HFFc6 (cell line): ENCODE measurements around the gene B4GALT6. TPM values are rescaled to one million over a fixed set of nuclear protein-coding genes. Genes with fewer than 3 reads are reported as not detected.

Experiments used
- DNase-seq: peaks from one replicate; pipeline ENCODE4 v3.0.0-alpha.2; 2018
- H3K27ac Mint-ChIP-seq: 2 replicates; pipeline ENCODE4 v1.8.0; 2020; ENCODE audit warnings: mild to moderate bottlenecking, mixed read lengths
- H3K27me3 Mint-ChIP-seq: 2 replicates; pipeline ENCODE4 v1.8.0; 2021; ENCODE audit warnings: mild to moderate bottlenecking, moderate library complexity, mixed read lengths; ENCODE audit not compliant: insufficient read depth
- H3K36me3 Mint-ChIP-seq: 2 replicates; pipeline ENCODE4 v1.8.0; 2021; ENCODE audit warnings: low read depth, mixed read lengths
- H3K4me1 Mint-ChIP-seq: 2 replicates; pipeline ENCODE4 v1.8.0; 2020; ENCODE audit warnings: low read depth, mixed read lengths
- H3K4me3 Mint-ChIP-seq: 2 replicates; pipeline ENCODE4 v1.8.0; 2020; ENCODE audit warnings: mild to moderate bottlenecking, moderate library complexity, mixed read lengths
- H3K9me3 Mint-ChIP-seq: 2 replicates; pipeline ENCODE4 v1.8.0; 2020; ENCODE audit warnings: mild to moderate bottlenecking, mixed read lengths
- total RNA-seq, 6 experiments: library from RNA; stranded (reverse); fragmentation: NEBNext Ultra II Directional; extraction: Animal tissue kit (Norgen Biotek cat#: 25700); gene quantifications; 2 replicates in 1 of 6; 3 replicates in 5 of 6; pipeline ENCODE4 v1.2.3, GENCODE V29; 2021
- TF ChIP-seq, protein P1 (sequence below): fragments of 200-600 bp; sonication (generic); IDR thresholded peaks from 2 replicates; pipeline ENCODE4 v1.5.0; 2021; ENCODE audit warnings: antibody characterized with exemption, mild to moderate bottlenecking

B4GALT6 gene
- total RNA-seq, 6 experiments from 2014 or later, result not detected

DNA sequence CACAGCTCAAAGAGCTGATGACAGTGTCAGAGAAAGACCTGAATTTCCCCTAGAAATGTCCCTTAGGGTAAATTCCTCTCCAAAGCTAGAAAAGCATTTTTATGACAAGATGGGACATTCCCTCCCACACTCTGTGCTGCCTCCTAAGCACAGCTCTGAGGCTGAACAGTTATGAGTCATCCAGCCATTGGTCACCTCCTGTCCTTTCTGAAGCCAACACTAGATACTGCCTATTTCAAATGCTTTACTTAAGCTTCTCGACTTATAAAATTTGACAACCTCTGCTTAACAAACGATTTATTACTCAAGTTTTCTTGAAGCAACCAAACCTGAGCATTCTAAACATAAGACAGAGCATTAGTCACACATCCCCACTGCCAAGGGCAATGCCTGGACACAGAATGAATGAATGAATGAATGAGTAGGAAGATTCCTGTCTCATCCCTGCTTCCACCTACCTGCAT lies 35.4 kb downstream of the B4GALT6 start:
- Mint-ChIP-seq H3K9me3 (peaks cover 42% of the 10 kb centered on the region), H3K4me3 (no peak overlapping the region), H3K36me3 (peaks cover 7% of the 10 kb centered on the region; the same call in 1 of the 2 replicates), H3K27ac (no peak overlapping the region), H3K27me3 (no peaks in the 10 kb centered on the region), H3K4me1 (no peaks in the 10 kb centered on the region)
- TF ChIP-seq, protein P1, sequence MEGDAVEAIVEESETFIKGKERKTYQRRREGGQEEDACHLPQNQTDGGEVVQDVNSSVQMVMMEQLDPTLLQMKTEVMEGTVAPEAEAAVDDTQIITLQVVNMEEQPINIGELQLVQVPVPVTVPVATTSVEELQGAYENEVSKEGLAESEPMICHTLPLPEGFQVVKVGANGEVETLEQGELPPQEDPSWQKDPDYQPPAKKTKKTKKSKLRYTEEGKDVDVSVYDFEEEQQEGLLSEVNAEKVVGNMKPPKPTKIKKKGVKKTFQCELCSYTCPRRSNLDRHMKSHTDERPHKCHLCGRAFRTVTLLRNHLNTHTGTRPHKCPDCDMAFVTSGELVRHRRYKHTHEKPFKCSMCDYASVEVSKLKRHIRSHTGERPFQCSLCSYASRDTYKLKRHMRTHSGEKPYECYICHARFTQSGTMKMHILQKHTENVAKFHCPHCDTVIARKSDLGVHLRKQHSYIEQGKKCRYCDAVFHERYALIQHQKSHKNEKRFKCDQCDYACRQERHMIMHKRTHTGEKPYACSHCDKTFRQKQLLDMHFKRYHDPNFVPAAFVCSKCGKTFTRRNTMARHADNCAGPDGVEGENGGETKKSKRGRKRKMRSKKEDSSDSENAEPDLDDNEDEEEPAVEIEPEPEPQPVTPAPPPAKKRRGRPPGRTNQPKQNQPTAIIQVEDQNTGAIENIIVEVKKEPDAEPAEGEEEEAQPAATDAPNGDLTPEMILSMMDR, result no peak
- peak; percentile 7 for DNase-seq

DNA sequence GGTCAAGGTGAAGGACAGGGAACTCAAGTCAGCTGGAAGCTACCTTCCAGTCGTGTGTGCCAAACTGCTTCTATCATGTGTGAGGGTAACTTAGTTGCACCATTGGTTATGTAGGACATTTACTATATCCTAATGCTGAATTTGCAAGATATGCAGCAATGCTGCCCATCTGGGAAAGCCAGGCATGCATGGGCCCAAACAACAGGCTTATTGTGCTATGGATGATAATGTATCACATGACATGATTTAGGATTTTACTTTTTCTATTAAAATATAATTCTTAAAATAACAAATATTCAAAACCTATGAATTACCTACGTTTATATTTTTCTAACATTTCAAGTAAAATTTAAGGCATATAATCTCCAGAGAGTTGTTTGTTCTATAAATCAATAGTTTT lies 35.9 kb downstream of the B4GALT6 start:
- H3K4me3 Mint-ChIP-seq, result no peak overlapping the region
- no peaks in the 10 kb centered on the region for H3K27me3 Mint-ChIP-seq
- H3K36me3 Mint-ChIP-seq, result peaks cover 7% of the 10 kb centered on the region; the same call in 1 of the 2 replicates
- H3K4me1 Mint-ChIP-seq, result no peaks in the 10 kb centered on the region
- H3K27ac Mint-ChIP-seq, result no peak overlapping the region
- no peak for DNase-seq
- peaks cover 36% of the 10 kb centered on the region for H3K9me3 Mint-ChIP-seq
- TF ChIP-seq, protein P1, result no peak

DNA sequence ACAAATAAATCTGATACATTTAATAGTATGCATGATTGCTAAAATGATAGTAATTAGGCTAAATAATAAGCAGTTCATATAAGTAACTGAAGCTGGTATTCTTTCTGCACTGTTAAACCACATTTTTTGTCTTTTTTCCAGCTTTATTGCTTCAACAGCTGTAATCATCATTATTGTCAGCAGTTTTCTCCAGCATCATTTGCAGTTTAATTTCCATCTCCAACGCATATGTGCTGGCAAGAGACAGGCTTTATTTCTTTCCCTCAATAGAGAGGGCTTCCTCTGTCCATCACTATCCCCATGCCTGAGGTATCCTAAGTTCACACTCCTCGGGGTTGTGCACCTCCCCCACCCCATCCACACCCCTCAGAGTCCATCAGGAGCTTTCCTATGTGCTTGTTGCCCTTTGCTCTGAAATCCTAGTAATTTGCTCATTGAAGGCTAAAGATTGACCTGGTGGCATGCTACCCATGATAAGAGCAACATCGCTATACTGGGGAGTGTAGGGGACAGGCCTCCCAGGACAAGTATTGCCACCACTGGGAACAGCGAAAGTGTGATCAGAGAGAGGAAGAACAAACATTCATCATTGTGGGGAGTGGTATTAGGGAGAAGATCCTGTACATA lies 37.1 kb downstream of the B4GALT6 start:
- Mint-ChIP-seq H3K4me1 (no peaks in the 10 kb centered on the region), H3K27me3 (no peaks in the 10 kb centered on the region), H3K36me3 (peaks cover 5% of the 10 kb centered on the region; the same call in 1 of the 2 replicates), H3K27ac (no peak overlapping the region), H3K4me3 (no peak overlapping the region), H3K9me3 (peaks cover 26% of the 10 kb centered on the region)
- DNase-seq, result no peak
- TF ChIP-seq, protein P1, result no peak

DNA sequence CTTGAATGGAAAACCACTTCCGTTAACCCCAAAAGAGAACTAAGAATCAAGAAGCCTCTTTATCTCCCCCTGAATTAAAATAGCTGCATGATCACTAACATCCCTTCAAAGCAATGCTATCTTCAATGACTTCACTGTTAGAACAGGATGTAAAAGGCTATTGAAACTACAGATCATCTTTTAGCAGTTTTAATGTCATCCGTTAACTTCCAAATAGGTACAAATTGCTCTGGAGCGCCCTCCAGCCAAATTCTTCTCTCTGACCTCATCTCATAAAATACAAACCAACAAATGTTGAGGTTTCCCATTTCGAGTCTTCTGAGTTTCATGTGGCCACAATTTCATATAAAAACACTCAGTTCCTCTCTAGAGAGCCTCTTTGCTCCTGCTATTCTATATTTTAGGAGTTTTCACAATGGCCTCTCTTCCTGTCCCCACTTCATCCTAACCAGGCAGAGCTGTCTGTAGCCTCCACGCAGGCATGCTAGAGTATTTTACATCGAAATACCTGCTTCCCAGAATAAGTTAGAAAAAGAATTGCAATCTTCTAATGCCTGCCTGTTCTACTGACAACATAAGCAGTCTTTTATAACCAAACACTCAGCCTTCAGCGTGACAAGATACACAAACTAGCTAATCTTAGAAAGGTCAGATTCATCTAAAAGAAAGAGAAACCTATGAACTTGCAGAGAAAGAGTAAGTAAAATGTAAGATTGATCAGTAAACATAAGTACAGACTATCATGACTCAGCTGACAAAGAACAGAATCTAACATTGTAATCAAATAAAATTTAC lies 37.9 kb downstream of the B4GALT6 start:
- H3K27me3 Mint-ChIP-seq, result no peaks in the 10 kb centered on the region
- no peak overlapping the region for H3K27ac Mint-ChIP-seq
- no peak overlapping the region for H3K4me3 Mint-ChIP-seq
- no peaks in the 10 kb centered on the region; the same call in 1 of the 2 replicates for H3K36me3 Mint-ChIP-seq
- no peak for DNase-seq
- TF ChIP-seq, protein P1, result no peak
- no peaks in the 10 kb centered on the region for H3K4me1 Mint-ChIP-seq
- peaks cover 19% of the 10 kb centered on the region for H3K9me3 Mint-ChIP-seq

DNA sequence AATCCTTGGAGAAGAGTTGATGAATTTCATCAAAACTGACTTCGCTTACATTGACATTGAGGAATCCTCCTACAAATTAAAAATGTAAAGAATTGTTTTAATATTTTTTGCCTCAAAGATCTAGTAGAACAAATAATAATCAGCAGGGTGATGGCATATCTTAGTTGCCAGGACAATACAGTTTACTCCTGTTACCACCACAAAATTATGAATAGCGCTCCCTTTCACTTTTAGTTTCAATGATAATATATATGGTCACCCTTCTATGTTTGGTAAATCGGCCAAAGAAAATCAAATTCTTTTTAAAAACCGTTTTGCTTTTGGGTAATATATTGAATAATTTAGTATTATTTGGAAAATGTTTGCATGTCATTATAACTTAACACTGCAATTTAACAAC lies 39.0 kb downstream of the B4GALT6 start:
- TF ChIP-seq, protein P1, result no peak
- Mint-ChIP-seq H3K9me3 (peaks cover 11% of the 10 kb centered on the region), H3K36me3 (no peaks in the 10 kb centered on the region), H3K27ac (no peak overlapping the region), H3K27me3 (no peaks in the 10 kb centered on the region), H3K4me1 (no peaks in the 10 kb centered on the region), H3K4me3 (no peak overlapping the region)
- no peak for DNase-seq
